HepG2 (cell line): Measurements from ENCODE around the gene MRM1. TPM values are rescaled to one million over a fixed set of nuclear protein-coding genes. Genes with fewer than 3 reads are reported as not detected.

ENCODE experiments used
- ATAC-seq: fragments of 200-7000 bp; cut with Tn5 transposase; 3 replicates; pipeline ENCODE4 v1.9.1; 2020; ENCODE audit warnings: mild to moderate bottlenecking, moderate library complexity
- BruUV-seq: library from RNA; stranded (reverse); fragments of 400-500 nt; replicated peaks from 2 replicates; lab custom pipeline; 2021; lab: Mats Ljungman, UMichigan
- CTCF ChIA-PET: fragments of 300-600 bp; formaldehyde crosslinking; extraction: SDS; loops from one replicate; lab custom pipeline; 2021; ENCODE audit warnings: low total read pairs, inconsistent platforms, low intra/inter-chr PET ratio; lab: Yijun Ruan, JAX
- POLR2A ChIA-PET: fragments of 350-600 bp; sonication (Branson Sonifier 250); formaldehyde crosslinking; loops from one replicate; lab custom pipeline; 2020; ENCODE audit warnings: antibody characterized with exemption, inconsistent platforms; lab: Yijun Ruan, JAX
- DNase-seq: peaks from one replicate; pipeline ENCODE4 v3.0.0-alpha.2; 2015; ENCODE audit warnings: low spot score
- FAIRE-seq: peaks from 3 replicates; lab custom pipeline; 2011; peaks lifted over from hg19 to GRCh38; lab: Jason Lieb, UNC
- H2AFZ ChIP-seq: one replicate; pipeline ENCODE4 v1.6.1; 2011; ENCODE audit warnings: low read length, inconsistent platforms
- H3K27ac ChIP-seq: fragments of 300-600 bp; 3 replicates; pipeline ENCODE4 v1.8.0; 2011; ENCODE audit warnings: mixed run types, mild to moderate bottlenecking, mixed read lengths, low read length, inconsistent platforms; ENCODE audit not compliant: insufficient read depth; ENCODE audit errors: extremely low read length
- H3K27me3 ChIP-seq, 2 experiments: fragments of 200-600 bp in 1 of 2; 2 replicates in 1 of 2; 3 replicates in 1 of 2; pipeline versions ENCODE4 v1.6.0 to v1.8.0; 2011; ENCODE audit warnings: low read length in 2 of 2, mild to moderate bottlenecking in 2 of 2, moderate library complexity in 2 of 2, inconsistent platforms in 1 of 2; ENCODE audit not compliant: insufficient read depth in 2 of 2, control insufficient read depth in 1 of 2
- H3K36me3 ChIP-seq, 2 experiments: fragments of 200-600 bp in 1 of 2; replicated peaks in 1 of 2; 2 replicates in 1 of 2; 3 replicates in 1 of 2; pipeline versions ENCODE4 v1.5.1 to v1.8.0; 2011; ENCODE audit warnings: low read length in 2 of 2, inconsistent platforms in 1 of 2; ENCODE audit not compliant: insufficient read depth in 2 of 2, control insufficient read depth in 1 of 2
- H3K4me1 ChIP-seq: 2 replicates; pipeline ENCODE4 v1.5.1; 2012; ENCODE audit warnings: low read length, inconsistent platforms; ENCODE audit not compliant: insufficient read depth
- H3K4me2 ChIP-seq: 2 replicates; pipeline ENCODE4 v1.6.0; 2011; ENCODE audit warnings: low read depth, low read length, inconsistent platforms
- H3K4me3 ChIP-seq, 3 experiments: fragments of 200-600 bp in 1 of 3; sonication (generic), shearing (Covaris generic) in 1 of 3; replicated peaks in 1 of 3; 2 replicates each; pipeline ENCODE4 v1.5.1; 2011 to 2016; ENCODE audit warnings: low read length in 3 of 3, inconsistent platforms in 2 of 3, low read depth in 2 of 3, mild to moderate bottlenecking in 2 of 3, control low read depth in 1 of 3, mixed read lengths in 1 of 3; ENCODE audit not compliant: insufficient read depth in 1 of 3
- H3K79me2 ChIP-seq: one replicate; pipeline ENCODE4 v1.6.1; 2011; ENCODE audit warnings: low read length, inconsistent platforms; ENCODE audit not compliant: insufficient read depth
- H3K9ac ChIP-seq: 2 replicates; pipeline ENCODE4 v1.6.0; 2011; ENCODE audit warnings: mild to moderate bottlenecking, low read depth, low read length, inconsistent platforms; ENCODE audit not compliant: insufficient read depth
- H3K9me3 ChIP-seq: 2 replicates; pipeline ENCODE4 v1.5.1; 2012; ENCODE audit warnings: mild to moderate bottlenecking, low read length
- H4K20me1 ChIP-seq: 2 replicates; pipeline ENCODE4 v1.6.0; 2011; ENCODE audit warnings: inconsistent platforms, mild to moderate bottlenecking, low read length, moderate library complexity; ENCODE audit not compliant: insufficient read depth
- GMEB1 ChIP-seq: sonication (generic); formaldehyde crosslinking; IDR thresholded peaks from 2 replicates; pipeline ENCODE4 v1.5.1; 2020; ENCODE audit warnings: missing genetic modification reagents, mild to moderate bottlenecking, borderline replicate concordance
- HDAC1 ChIP-seq: sonication (generic); formaldehyde crosslinking; IDR thresholded peaks from 2 replicates; pipeline ENCODE4 v1.5.1; 2020; ENCODE audit warnings: mild to moderate bottlenecking, missing genetic modification reagents
- MIXL1 ChIP-seq: IDR thresholded peaks from 2 replicates; pipeline ENCODE4 v1.6.1; 2016
- NR3C1 ChIP-seq: sonication (generic); formaldehyde crosslinking; IDR thresholded peaks from 2 replicates; pipeline ENCODE4 v1.4.0; 2020; ENCODE audit warnings: missing genetic modification reagents
- RBM39 ChIP-seq: fragments of 200-400 bp; formaldehyde crosslinking; IDR thresholded peaks from one replicate; pipeline ENCODE4 v1.6.1; 2018; ENCODE audit warnings: antibody characterized with exemption, mild to moderate bottlenecking, low read depth, low read length; ENCODE audit not compliant: poor library complexity, severe bottlenecking
- SKIL ChIP-seq: sonication (generic); formaldehyde crosslinking; IDR thresholded peaks from 2 replicates; pipeline ENCODE4 v1.8.0; 2022; ENCODE audit warnings: missing genetic modification reagents, mild to moderate bottlenecking, moderate library complexity, borderline replicate concordance
- TBP ChIP-seq: sonication (generic); formaldehyde crosslinking; IDR thresholded peaks from 2 replicates; pipeline ENCODE4 v1.5.0; 2020; ENCODE audit warnings: missing genetic modification reagents
- ZBTB4 ChIP-seq: sonication (generic); formaldehyde crosslinking; IDR thresholded peaks from 2 replicates; pipeline ENCODE4 v1.4.0; 2020; ENCODE audit warnings: missing genetic modification reagents, mild to moderate bottlenecking, borderline replicate concordance
- ZC3H13 ChIP-seq: sonication (generic); formaldehyde crosslinking; IDR thresholded peaks from 2 replicates; pipeline ENCODE4 v1.8.1; 2023; ENCODE audit warnings: mild to moderate bottlenecking, missing genetic modification reagents, moderate library complexity
- ZNF124 ChIP-seq: sonication (generic); formaldehyde crosslinking; IDR thresholded peaks from 2 replicates; pipeline ENCODE4 v1.4.0; 2020; ENCODE audit warnings: missing genetic modification reagents
- ZNF17 ChIP-seq: sonication (generic); formaldehyde crosslinking; IDR thresholded peaks from 2 replicates; pipeline ENCODE4 v1.5.0; 2020; ENCODE audit warnings: mild to moderate bottlenecking, missing genetic modification reagents
- ZNF207 ChIP-seq: fragments of 450-650 bp; IDR thresholded peaks from 2 replicates; pipeline ENCODE4 v1.6.1; 2016; ENCODE audit warnings: antibody characterized with exemption, borderline replicate concordance
- ZNF703 ChIP-seq: sonication (generic); formaldehyde crosslinking; IDR thresholded peaks from 2 replicates; pipeline ENCODE4 v1.5.1; 2020; ENCODE audit warnings: missing genetic modification reagents, mild to moderate bottlenecking, moderate library complexity, borderline replicate concordance
- WGBS: methylation state at CpG from one replicate; pipeline ENCODE4 v1.1.6; 2017; ENCODE audit warnings: low lambda C conversion rate; 5-methylcytosine and 5-hydroxymethylcytosine counted together
- in situ Hi-C: cut with HindIII; loops from 2 replicates; pipeline ENCODE4 v1.10.0; 2017; ENCODE audit warnings: low pct_unique_long_range_greater_than_20kb; ENCODE audit not compliant: extremely low pct_ligation_motif_present
- intact Hi-C: fragments of 100-400 bp; cut with micrococcal nuclease; formaldehyde crosslinking; loops from one replicate; pipeline ENCODE4 v1.10.0; 2022; ENCODE audit not compliant: unreplicated experiment
- polyA plus RNA-seq, 8 experiments: library from polyadenylated mRNA; depleted of rRNA in 3 of 8; stranded (reverse) in 7 of 8; unstranded in 1 of 8; fragments of >200 nt; fragmentation: Illumina TruSeq in 4 of 8; extraction: Trizol in 4 of 8; gene quantifications; 2 replicates each; pipeline versions ENCODE4 v1.2.1 to v1.2.3, GENCODE V29; 2011 to 2016; ENCODE audit warnings: low read depth in 4 of 8, missing spikeins in 1 of 8, mixed read lengths in 1 of 8; ENCODE audit not compliant: insufficient read depth in 1 of 8
- total RNA-seq, 5 experiments: library from RNA; depleted of rRNA; stranded (reverse); fragments of >200 nt; fragmentation: Illumina TruSeq; extraction: Trizol; gene quantifications; 2 replicates each; pipeline ENCODE4 v1.2.3, GENCODE V29; 2016; ENCODE audit warnings: low read depth in 1 of 5

Gene MRM1
- total and polyA plus RNA-seq, 2 of the 13 experiments (the other 11 are each of a cell fraction or from before 2014, with no cell fraction given) = 4.1 to 11.3 TPM

GRCh38 chr17:36578671-36579070 is 22.7 kb upstream of the MRM1 start:
- WGBS = 96% methylated on average over 2 of the region's 2 CpGs
- Histone ChIP-seq H3K9me3 (no peaks in the 10 kb centered on the region), H3K79me2 (peaks cover 15% of the 10 kb centered on the region), H2AFZ (no peak overlapping the region), H3K4me2 (no peak overlapping the region), H3K27ac (no peak overlapping the region), H3K9ac (no peak overlapping the region), H3K36me3 (peaks cover 21 to 64% of the 10 kb centered on the region in 2 experiments), H3K27me3 (no peaks in the 10 kb centered on the region), H3K4me3 (no peak overlapping the region), H4K20me1 (peaks cover 4% of the 10 kb centered on the region; the same call in 1 of the 2 replicates), H3K4me1 (peaks cover 7% of the 10 kb centered on the region; the same call in 1 of the 2 replicates)
- TF ChIP-seq ZNF207 = no peak
- TF ChIP-seq SKIL (CRISPR knock-in tag) = no peak
- TF ChIP-seq ZNF703 = no peak
- TF ChIP-seq ZC3H13 (CRISPR knock-in tag) = no peak
- no peak for TF ChIP-seq HDAC1 (CRISPR knock-in tag)
- TF ChIP-seq ZBTB4 (CRISPR knock-in tag) = no peak
- TF ChIP-seq ZNF124 = no peak
- no peak for TF ChIP-seq MIXL1 (CRISPR knock-in tag)
- no peak for TF ChIP-seq NR3C1 (CRISPR knock-in tag)
- no peak for TF ChIP-seq GMEB1 (CRISPR knock-in tag)
- TF ChIP-seq ZNF17 (CRISPR knock-in tag) = no peak
- TF ChIP-seq TBP = no peak
- TF ChIP-seq RBM39 = no peak
- FAIRE-seq (no peak), ATAC-seq (no peak), DNase-seq (no peak)
- TSS peak; percentile 32 for BruUV-seq
- intact Hi-C loops = no loop called here
- CTCF ChIA-PET = no interaction called here
- POLR2A ChIA-PET = no interaction called here
- in situ Hi-C loops = no loop called here
